Esophagus squamous epithelium (tissue), 4 donors: ENCODE measurements around the gene ACIN1.

ENCODE experiments used
- CTCF ChIP-seq, 6 experiments: fragments of 450-650 bp in 4 of 6; fragments of 200-600 bp in 2 of 6; sonication (generic) in 2 of 6; IDR thresholded peaks; one replicate each; pipeline ENCODE4 v1.5.1; 2016 to 2019; ENCODE audit warnings: antibody characterized with exemption in 6 of 6, mild to moderate bottlenecking in 4 of 6, moderate library complexity in 4 of 6
- POLR2A ChIP-seq, 4 donors: fragments of 450-650 bp; IDR thresholded peaks; one replicate each; pipeline ENCODE4 v1.6.1; 2017; ENCODE audit warnings: antibody characterized with exemption in 4 of 4, mild to moderate bottlenecking in 4 of 4, moderate library complexity in 3 of 4

- TF ChIP-seq POLR2A (IDR thresholded peaks at IDR 0.05) (no peak), CTCF (IDR thresholded peaks at IDR 0.05) (no peak)
Measured at GRCh38 chr14:23129759-23130316, 34.9 kb upstream of the ACIN1 start.
